Medulla oblongata (tissue), 1 donor: ENCODE measurements around the gene PHF14.

ENCODE experiments used
- DNase-seq: peaks from one replicate; pipeline ENCODE4 v3.0.0-alpha.2; 2015; ENCODE audit errors: extremely low spot score

PHF14 gene

DNA sequence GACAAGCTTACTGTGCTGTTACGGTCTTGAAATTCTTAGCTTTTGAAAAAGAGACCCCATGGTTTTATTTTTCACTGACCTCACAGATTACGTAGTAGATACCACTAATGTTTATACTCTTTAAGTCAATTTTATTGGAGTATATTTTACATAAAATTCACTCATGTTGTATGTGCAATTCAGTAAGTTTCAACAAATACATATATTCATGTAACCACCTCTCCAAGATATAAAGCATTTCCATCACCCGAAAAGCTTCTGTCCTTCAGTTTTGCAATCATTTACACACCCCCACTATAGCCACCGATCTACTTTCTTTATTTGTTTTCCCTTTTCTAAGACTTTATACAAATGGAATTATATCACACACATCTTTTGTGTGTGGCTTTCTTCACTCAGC lies 199.2 kb downstream of the PHF14 start:
- no peak for DNase-seq

DNA sequence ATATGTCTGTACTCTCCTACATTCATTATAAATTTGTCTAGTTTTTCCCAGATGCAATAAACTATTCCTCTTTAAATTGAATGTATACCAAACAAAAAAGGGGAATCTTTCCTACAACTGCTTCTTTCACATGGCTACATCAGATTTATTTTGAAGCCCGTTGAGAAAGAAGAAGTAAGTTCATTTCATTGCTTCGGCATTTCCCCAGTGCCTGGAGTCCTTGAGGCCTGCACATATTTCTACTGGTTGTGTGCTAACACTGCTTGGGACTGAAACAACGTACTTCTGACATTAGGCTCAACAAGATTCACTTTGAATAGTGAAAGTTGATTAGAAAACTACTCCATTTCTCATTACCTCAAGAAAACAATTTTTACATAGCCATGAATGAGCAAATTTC lies 201.7 kb downstream of the PHF14 start:
- DNase-seq: no peak

GRCh38 chr7:11175887-11176286 lies 202.2 kb downstream of the PHF14 start:
- DNase-seq: no peak

DNA sequence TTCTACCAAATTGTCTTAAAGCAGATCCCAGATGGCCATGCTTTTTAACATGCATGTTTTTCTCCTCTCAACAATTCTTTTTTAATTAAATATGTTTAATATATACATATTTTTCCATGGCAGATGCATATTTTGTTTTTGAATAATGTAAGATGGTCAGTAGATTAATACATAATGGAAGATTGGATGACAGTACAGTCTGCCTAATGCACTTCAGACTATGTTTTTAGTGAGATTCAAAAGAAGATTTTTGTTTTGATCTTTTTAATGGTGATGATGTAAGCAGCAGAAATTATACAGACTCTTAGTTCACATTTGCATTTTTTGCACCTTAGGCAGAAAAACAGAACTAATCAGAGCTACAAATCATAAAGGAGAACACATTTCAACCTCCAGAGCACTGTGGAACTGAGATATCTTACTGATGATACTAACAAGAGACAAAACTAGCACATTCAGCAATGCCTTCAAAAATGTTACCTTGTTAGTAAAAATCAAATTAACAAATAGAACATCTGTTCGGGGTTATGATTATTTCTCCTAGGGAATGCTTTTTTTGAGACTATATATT lies 203.4 kb downstream of the PHF14 start:
- no peak for DNase-seq

GRCh38 chr7:11177793-11178192 lies 204.1 kb downstream of the PHF14 start:
- DNase-seq: no peak

- DNase-seq: no peak
Observed at GRCh38 chr7:11181590-11181989, 207.9 kb downstream of the PHF14 start.

DNA sequence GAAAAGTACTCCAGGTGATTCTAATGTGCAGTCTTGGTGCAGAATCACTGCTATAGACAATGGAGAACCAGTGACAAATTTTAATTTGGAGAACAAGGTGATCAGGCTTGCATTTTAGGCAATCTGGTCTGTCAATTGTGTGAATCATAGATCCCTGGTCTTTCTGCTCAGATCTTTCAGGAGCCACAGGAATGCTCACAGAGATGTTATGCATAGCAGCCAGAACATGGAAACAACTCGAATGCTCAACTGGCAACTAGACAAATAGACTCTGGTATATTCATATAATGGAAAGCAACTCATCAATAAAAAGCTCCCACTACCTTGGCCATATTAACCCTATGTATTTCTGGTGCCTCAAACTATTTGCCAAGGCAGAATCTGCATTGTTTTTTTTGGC lies 209.1 kb downstream of the PHF14 start:
- no peak for DNase-seq

DNA sequence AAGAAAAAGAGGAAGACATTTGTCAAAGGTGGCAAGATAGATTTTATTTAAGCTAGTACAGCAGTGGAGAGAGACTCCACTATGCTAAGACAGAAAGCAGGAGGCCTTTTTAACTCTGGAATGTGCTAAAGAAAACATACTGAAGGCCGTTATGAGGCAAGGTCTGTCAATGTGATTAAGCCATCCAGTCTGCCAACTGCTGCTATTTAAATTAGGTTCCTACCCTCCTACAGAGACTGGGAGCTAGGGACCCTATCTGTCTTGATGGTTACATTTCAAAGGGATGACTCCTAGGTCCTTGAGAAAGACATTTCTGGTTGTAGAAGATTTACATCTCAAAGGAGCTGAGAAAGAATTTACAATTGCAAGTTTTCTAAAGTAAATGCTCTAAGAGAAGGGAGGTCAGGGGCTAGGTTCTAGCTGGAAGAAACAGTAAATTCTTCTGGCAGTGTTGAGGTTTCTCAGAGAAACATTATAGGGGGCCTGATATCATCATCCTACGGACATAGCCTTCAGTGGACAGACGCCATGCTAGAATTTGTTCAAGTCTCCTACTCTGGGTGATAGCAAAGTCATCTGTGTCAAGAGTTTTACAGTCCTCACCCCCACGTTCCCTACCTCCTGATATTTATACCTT lies 211.6 kb downstream of the PHF14 start:
- no peak for DNase-seq

- no peak for DNase-seq
Observed at GRCh38 chr7:11188529-11189310, 215.0 kb downstream of the PHF14 start.

- DNase-seq: no peak
Observed at GRCh38 chr7:11191081-11191480, 217.4 kb downstream of the PHF14 start.

GRCh38 chr7:11191574-11192220 lies 218.0 kb downstream of the PHF14 start:
- DNase-seq: no peak

GRCh38 chr7:11192506-11192905 lies 218.8 kb downstream of the PHF14 start:
- no peak for DNase-seq

DNA sequence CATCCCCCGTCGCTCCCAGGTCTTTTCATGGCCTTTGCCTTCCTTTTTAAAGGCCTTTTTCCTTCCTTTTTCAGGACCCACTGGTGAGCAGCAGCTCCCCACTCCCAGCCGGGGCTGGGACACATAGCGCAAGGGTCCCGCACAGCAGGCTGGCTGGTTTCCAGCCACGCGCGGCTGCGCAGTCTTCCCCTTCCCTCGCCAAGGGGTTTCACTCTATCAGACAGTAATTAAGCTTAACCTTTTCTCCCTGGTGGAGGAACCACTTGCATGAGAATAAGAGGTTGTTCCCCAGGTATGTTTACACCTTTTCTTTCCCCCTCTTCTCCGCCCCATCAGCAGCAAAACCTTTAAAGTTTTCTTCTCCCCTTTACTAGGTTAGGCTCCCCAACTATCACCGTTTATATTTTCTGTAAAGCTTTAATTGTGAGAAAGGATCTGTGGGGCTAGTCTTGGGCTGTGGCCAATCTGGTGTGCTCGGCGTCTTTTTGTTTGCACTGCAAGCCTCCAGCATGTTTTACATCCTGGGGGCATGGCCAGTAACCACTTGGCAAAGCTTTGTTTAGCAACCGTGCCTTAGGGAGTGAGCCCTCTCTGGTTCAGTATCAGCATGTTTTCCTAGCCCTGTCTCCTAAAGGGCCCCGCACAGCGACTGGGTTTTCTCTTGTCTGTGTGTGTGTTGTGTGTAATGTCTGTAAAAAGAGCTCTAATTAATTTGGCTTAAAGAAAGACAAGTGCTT lies 219.6 kb downstream of the PHF14 start:
- DNase-seq: no peak

- no peak for DNase-seq
Observed at GRCh38 chr7:11193888-11194287, 220.2 kb downstream of the PHF14 start.

- DNase-seq: no peak
Observed at GRCh38 chr7:11194492-11194891, 220.8 kb downstream of the PHF14 start.

DNA sequence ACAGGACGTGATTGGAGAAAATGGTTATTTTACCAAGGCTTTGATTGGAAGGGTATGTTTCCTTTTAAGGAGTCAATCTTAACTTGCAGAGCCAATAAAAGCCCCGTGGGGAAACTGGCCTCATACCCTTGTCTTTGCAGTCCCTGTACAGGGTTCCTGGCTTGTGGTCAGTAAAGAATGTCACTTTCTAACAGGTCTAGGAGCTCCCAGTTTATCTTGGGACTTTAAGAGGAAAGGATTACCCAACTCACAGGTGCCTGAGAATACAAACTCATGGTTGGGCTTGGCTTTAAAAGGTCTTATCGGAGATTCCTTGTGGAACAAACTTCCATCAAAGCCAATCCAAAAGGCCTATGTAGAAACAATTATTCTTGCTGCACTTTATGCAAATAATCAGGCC lies 221.8 kb downstream of the PHF14 start:
- no peak for DNase-seq

GRCh38 chr7:11196143-11196542 lies 222.5 kb downstream of the PHF14 start:
- DNase-seq: no peak

GRCh38 chr7:11203224-11203623 lies 229.6 kb downstream of the PHF14 start:
- no peak for DNase-seq

- DNase-seq: no peak
Observed at GRCh38 chr7:11203683-11204082, 230.0 kb downstream of the PHF14 start.

DNA sequence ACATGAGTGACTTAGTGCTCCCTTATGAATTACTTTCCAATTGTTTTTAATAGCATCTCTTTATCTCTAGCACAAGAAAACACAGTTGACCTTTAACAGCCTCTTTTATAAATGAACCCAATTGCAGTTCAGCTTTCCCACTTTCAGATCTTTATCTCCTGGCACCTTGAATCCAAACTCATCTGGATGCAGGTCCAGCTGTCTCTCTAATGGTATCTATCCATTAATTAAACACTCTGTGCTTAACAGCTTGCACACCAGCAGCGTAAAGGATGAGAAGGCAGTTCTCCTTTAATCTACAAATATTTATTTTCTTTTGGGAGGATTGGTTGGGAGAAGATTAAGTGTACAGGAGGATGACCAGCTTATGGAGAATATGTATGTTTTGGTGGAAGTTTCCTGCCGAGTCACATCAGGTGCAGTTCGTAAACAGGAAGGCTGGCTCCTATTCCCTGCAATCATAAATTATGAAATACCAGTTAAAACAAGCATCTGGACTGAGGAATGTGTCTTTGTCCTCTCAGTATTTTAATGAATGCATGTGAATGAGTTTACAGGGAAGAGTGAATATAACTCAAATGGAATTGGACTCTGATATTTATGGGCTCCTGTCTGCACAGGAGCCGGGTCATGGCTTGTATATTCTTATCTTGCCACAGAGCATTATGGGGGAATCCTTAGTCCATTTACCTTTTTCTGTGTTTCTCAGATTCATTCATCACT lies 232.7 kb downstream of the PHF14 start:
- no peak for DNase-seq

GRCh38 chr7:11207565-11207964 lies 233.9 kb downstream of the PHF14 start:
- no peak for DNase-seq
